PC-3 (cell line): ENCODE data around the gene OMP. TPM values are rescaled to one million over a fixed set of nuclear protein-coding genes. Genes with fewer than 3 reads are reported as not detected.

Experiments
- ATAC-seq: fragments of 200-7000 bp; cut with Tn5 transposase; 2 replicates; pipeline ENCODE4 v1.9.1; 2020; ENCODE audit warnings: mild to moderate bottlenecking, moderate library complexity
- BruUV-seq: library from RNA; stranded (reverse); fragments of 400-500 nt; replicated peaks from 2 replicates; lab custom pipeline; 2021; lab: Mats Ljungman, UMichigan
- CTCF ChIA-PET: fragments of 300-600 bp; sonication (Branson Sonifier 250); formaldehyde crosslinking; loops from one replicate; lab custom pipeline; 2022; ENCODE audit warnings: antibody characterized with exemption; lab: Charles Lee
- POLR2A ChIA-PET: fragments of 300-600 bp; sonication (Branson Sonifier 250); formaldehyde crosslinking; loops from one replicate; lab custom pipeline; 2022; ENCODE audit warnings: antibody characterized with exemption; ENCODE audit not compliant: unreplicated experiment; lab: Charles Lee
- DNase-seq: peaks from one replicate; pipeline ENCODE4 v3.0.0-alpha.2; 2015
- H2AFZ ChIP-seq: fragments of 300-600 bp; sonication (generic); 2 replicates; pipeline ENCODE4 v1.6.0; 2016; ENCODE audit warnings: antibody characterized with exemption, low read length
- H3F3A ChIP-seq: fragments of 300-600 bp; sonication (generic); one replicate; pipeline ENCODE4 v1.6.0; 2017; ENCODE audit warnings: antibody characterized with exemption, low read length, control low read depth, mild to moderate bottlenecking; ENCODE audit not compliant: unreplicated experiment
- H3K27ac ChIP-seq: fragments of 300-600 bp; sonication (generic); 2 replicates; pipeline ENCODE4 v1.5.1; 2016; ENCODE audit warnings: mild to moderate bottlenecking, low read length
- H3K27me3 ChIP-seq: fragments of 300-600 bp; sonication (generic); 2 replicates; pipeline ENCODE4 v1.6.1; 2016; ENCODE audit warnings: low read length, mixed read lengths
- H3K36me3 ChIP-seq: fragments of 300-600 bp; sonication (generic); 2 replicates; pipeline ENCODE4 v1.6.1; 2016; ENCODE audit warnings: low read depth, mixed run types, low read length, mixed read lengths
- H3K4me1 ChIP-seq: fragments of 300-600 bp; sonication (generic); 2 replicates; pipeline ENCODE4 v1.5.1; 2016; ENCODE audit warnings: low read length; ENCODE audit not compliant: insufficient read depth
- H3K4me2 ChIP-seq: fragments of 300-600 bp; sonication (generic); 2 replicates; pipeline ENCODE4 v1.6.0; 2016; ENCODE audit warnings: low read length
- H3K4me3 ChIP-seq: fragments of 300-600 bp; sonication (generic); 2 replicates; pipeline ENCODE4 v1.5.1; 2016; ENCODE audit warnings: mild to moderate bottlenecking, low read length, mixed read lengths
- H3K79me2 ChIP-seq: fragments of 300-600 bp; sonication (generic); 2 replicates; pipeline ENCODE4 v1.6.1; 2017; ENCODE audit warnings: low read length, mixed read lengths
- H3K9ac ChIP-seq: fragments of 300-600 bp; sonication (generic); 2 replicates; pipeline ENCODE4 v1.6.0; 2016; ENCODE audit warnings: mild to moderate bottlenecking, low read length
- H3K9me2 ChIP-seq: fragments of 300-600 bp; sonication (generic); replicated peaks from 2 replicates; pipeline ENCODE4 v1.6.1; 2016; ENCODE audit warnings: mixed run types, low read length, mixed read lengths
- H3K9me3 ChIP-seq: fragments of 300-600 bp; sonication (generic); 2 replicates; pipeline ENCODE4 v1.6.1; 2016; ENCODE audit warnings: low read length, mixed read lengths
- H4K20me1 ChIP-seq: fragments of 300-600 bp; sonication (generic); 2 replicates; pipeline ENCODE4 v1.6.1; 2016; ENCODE audit warnings: low read length, mixed read lengths
- CTCF ChIP-seq: fragments of 300-600 bp; sonication (generic); conservative IDR thresholded peaks from 2 replicates; pipeline ENCODE4 v1.5.1; 2017; ENCODE audit warnings: antibody characterized with exemption, low read depth, mild to moderate bottlenecking, low read length
- EZH2 ChIP-seq: fragments of 300-600 bp; sonication (generic); IDR thresholded peaks from one replicate; pipeline ENCODE4 v1.6.1; 2017; ENCODE audit warnings: antibody characterized with exemption, mild to moderate bottlenecking, low read length; ENCODE audit not compliant: unreplicated experiment
- EZH2phosphoT487 ChIP-seq: fragments of 300-600 bp; sonication (generic); IDR thresholded peaks from 2 replicates; pipeline ENCODE4 v1.6.1; 2018; ENCODE audit warnings: mild to moderate bottlenecking, antibody characterized with exemption, low read length, borderline replicate concordance
- intact Hi-C: fragments of 100-400 bp; cut with micrococcal nuclease; formaldehyde crosslinking; loops from 2 replicates; pipeline ENCODE4 v1.9.0; 2023
- total RNA-seq: library from RNA; depleted of rRNA; stranded (reverse); fragments of >200 nt; gene quantifications from 2 replicates; pipeline ENCODE4 v1.2.3, GENCODE V29; 2014

Gene OMP
- total RNA-seq, 1 experiment from 2014 or later, result not detected

GRCh38 chr11:77064648-77065217 lies 37.9 kb upstream of the OMP start:
- Histone ChIP-seq H3K27me3 (no peaks in the 10 kb centered on the region), H3F3A (no peaks in the 10 kb centered on the region), H3K4me1 (peaks cover 13% of the 10 kb centered on the region), H2AFZ (no peak overlapping the region), H3K9me3 (no peaks in the 10 kb centered on the region), H3K4me3 (no peak overlapping the region), H3K36me3 (no peaks in the 10 kb centered on the region), H3K9me2 (no peaks in the 10 kb centered on the region), H3K4me2 (no peak overlapping the region), H3K9ac (no peak overlapping the region), H4K20me1 (no peaks in the 10 kb centered on the region), H3K79me2 (no peaks in the 10 kb centered on the region), H3K27ac (no peak overlapping the region)
- no TSS peak for BruUV-seq
- intact Hi-C loops, result no loop called here
- no peak for TF ChIP-seq EZH2phosphoT487
- DNase-seq (no peak), ATAC-seq (no peak)
- POLR2A ChIA-PET, result no interaction called here
- CTCF ChIA-PET, result no interaction called here

- H3K27me3 ChIP-seq, result no peaks in the 10 kb centered on the region
- BruUV-seq, result TSS peak; percentile 85
- ChIA-PET POLR2A (no interaction called here), CTCF (interaction anchor here (0.9 kb wide), 1 partner anchor 25 kb away, joined by 4 read pairs; no protein-coding TSS in a partner anchor)
- no peaks in the 10 kb centered on the region for H3K9me3 ChIP-seq
- no peaks in the 10 kb centered on the region for H3K9me2 ChIP-seq
- no peaks in the 10 kb centered on the region for H3F3A ChIP-seq
- TF ChIP-seq CTCF, result no peak
- no peak for TF ChIP-seq EZH2phosphoT487
- no peak for TF ChIP-seq EZH2
- intact Hi-C loops, result loop anchor here (2.0 kb wide), 2 partner anchors 25 to 39 kb away; no protein-coding TSS in a partner anchor
- ATAC-seq (no peak), DNase-seq (no peak)
- H3K36me3 ChIP-seq, result no peaks in the 10 kb centered on the region
- H2AFZ ChIP-seq, result peak overlapping the region; percentile 97
- H3K4me1 ChIP-seq, result peaks cover 13% of the 10 kb centered on the region
- H3K4me2 ChIP-seq, result peak overlapping the region; percentile 95
- peak overlapping the region; percentile 77 for H3K4me3 ChIP-seq
- no peaks in the 10 kb centered on the region for H3K79me2 ChIP-seq
- no peak overlapping the region for H3K27ac ChIP-seq
- H3K9ac ChIP-seq, result peak overlapping the region; percentile 61; the same call in 1 of the 2 replicates
- H4K20me1 ChIP-seq, result no peaks in the 10 kb centered on the region
Measured at GRCh38 chr11:77065878-77066228, 36.8 kb upstream of the OMP start.

GRCh38 chr11:77066229-77067042 lies 36.2 kb upstream of the OMP start, which contains the start of gene CAPN5:
CAPN5 (plus strand) TSS chr11:77066971; CDS start chr11:77084887, 17,916 bp downstream.
- H4K20me1 ChIP-seq, result no peaks in the 10 kb centered on the region
- TF ChIP-seq EZH2 (no peak), EZH2phosphoT487 (no peak), CTCF (no peak)
- intact Hi-C loops, result loop anchor here (2.0 kb wide), 2 partner anchors 24 to 40 kb away; no protein-coding TSS in a partner anchor
- H3K4me2 ChIP-seq, result peak within 1 kb of the TSS; percentile 95
- no TSS peak for BruUV-seq
- ChIA-PET POLR2A (interaction anchor here (0.6 to 0.7 kb wide), 4 partner anchors 24 to 542 kb away, joined by 3 to 4 read pairs (median 4); no protein-coding TSS in a partner anchor), CTCF (interaction anchor here (0.8 to 1.0 kb wide), 2 partner anchors 19 to 25 kb away, joined by 7 read pairs; no protein-coding TSS in a partner anchor)
- no peaks in the 10 kb centered on the region for H3K79me2 ChIP-seq
- H3K27ac ChIP-seq, result no peak within 1 kb of the TSS
- no peaks in the 10 kb centered on the region for H3F3A ChIP-seq
- ATAC-seq (peak; percentile 90), DNase-seq (peak; percentile 97)
- peak within 1 kb of the TSS; percentile 77 for H3K4me3 ChIP-seq
- H3K27me3 ChIP-seq, result no peaks in the 10 kb centered on the region
- H3K36me3 ChIP-seq, result no peaks in the 10 kb centered on the region
- peaks cover 13% of the 10 kb centered on the region for H3K4me1 ChIP-seq
- no peaks in the 10 kb centered on the region for H3K9me3 ChIP-seq
- no peaks in the 10 kb centered on the region for H3K9me2 ChIP-seq
- H3K9ac ChIP-seq, result peak within 1 kb of the TSS; percentile 61
- peak within 1 kb of the TSS; percentile 97 for H2AFZ ChIP-seq
